ENCODE measurements around the gene HGS.

DNA sequence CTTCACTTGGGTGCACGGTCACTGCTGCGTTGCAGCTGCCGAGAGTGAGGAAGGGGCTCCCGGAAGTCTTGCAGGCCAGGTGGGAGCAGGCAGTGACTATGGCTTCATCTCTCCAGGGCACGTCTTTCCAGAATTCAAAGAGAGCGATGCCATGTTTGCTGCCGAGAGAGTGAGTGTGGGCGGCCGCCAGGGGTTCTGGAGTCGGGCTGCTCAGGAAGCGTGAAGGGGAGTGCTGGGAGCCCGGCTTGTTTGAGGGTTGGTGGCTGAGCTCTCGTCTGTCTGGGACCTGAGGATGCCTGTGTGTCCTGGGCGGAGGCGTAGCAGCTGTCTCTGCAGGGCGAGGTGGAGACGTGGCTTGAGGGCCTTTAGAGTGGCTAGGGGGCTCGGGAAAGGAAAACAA lies 6.3 kb downstream of the HGS start:
- TF ChIP-seq SMC3 (conservative IDR thresholded peaks at IDR 0.05; ENCODE audit: poor library complexity): no peak
- TF ChIP-seq, protein P1, sequence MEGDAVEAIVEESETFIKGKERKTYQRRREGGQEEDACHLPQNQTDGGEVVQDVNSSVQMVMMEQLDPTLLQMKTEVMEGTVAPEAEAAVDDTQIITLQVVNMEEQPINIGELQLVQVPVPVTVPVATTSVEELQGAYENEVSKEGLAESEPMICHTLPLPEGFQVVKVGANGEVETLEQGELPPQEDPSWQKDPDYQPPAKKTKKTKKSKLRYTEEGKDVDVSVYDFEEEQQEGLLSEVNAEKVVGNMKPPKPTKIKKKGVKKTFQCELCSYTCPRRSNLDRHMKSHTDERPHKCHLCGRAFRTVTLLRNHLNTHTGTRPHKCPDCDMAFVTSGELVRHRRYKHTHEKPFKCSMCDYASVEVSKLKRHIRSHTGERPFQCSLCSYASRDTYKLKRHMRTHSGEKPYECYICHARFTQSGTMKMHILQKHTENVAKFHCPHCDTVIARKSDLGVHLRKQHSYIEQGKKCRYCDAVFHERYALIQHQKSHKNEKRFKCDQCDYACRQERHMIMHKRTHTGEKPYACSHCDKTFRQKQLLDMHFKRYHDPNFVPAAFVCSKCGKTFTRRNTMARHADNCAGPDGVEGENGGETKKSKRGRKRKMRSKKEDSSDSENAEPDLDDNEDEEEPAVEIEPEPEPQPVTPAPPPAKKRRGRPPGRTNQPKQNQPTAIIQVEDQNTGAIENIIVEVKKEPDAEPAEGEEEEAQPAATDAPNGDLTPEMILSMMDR (IDR thresholded peaks at IDR 0.05; ENCODE audit: poor library complexity, severe bottlenecking): no peak
- no peak for TF ChIP-seq EP300 (conservative IDR thresholded peaks at IDR 0.05; ENCODE audit: poor library complexity, severe bottlenecking)
- no peak for TF ChIP-seq EZH2 (IDR thresholded peaks at IDR 0.05; ENCODE audit: borderline replicate concordance, insufficient read depth, low read length, poor library complexity, severe bottlenecking)
- no peak for TF ChIP-seq POLR2AphosphoS5 (IDR thresholded peaks at IDR 0.05)
- TF ChIP-seq TAF1 (IDR thresholded peaks at IDR 0.05; ENCODE audit: low read depth): no peak
- no peak for TF ChIP-seq RAD21 (conservative IDR thresholded peaks at IDR 0.05)
- TF ChIP-seq MXI1 (conservative IDR thresholded peaks at IDR 0.05; ENCODE audit: poor library complexity, severe bottlenecking): no peak
- TF ChIP-seq, protein P2, sequence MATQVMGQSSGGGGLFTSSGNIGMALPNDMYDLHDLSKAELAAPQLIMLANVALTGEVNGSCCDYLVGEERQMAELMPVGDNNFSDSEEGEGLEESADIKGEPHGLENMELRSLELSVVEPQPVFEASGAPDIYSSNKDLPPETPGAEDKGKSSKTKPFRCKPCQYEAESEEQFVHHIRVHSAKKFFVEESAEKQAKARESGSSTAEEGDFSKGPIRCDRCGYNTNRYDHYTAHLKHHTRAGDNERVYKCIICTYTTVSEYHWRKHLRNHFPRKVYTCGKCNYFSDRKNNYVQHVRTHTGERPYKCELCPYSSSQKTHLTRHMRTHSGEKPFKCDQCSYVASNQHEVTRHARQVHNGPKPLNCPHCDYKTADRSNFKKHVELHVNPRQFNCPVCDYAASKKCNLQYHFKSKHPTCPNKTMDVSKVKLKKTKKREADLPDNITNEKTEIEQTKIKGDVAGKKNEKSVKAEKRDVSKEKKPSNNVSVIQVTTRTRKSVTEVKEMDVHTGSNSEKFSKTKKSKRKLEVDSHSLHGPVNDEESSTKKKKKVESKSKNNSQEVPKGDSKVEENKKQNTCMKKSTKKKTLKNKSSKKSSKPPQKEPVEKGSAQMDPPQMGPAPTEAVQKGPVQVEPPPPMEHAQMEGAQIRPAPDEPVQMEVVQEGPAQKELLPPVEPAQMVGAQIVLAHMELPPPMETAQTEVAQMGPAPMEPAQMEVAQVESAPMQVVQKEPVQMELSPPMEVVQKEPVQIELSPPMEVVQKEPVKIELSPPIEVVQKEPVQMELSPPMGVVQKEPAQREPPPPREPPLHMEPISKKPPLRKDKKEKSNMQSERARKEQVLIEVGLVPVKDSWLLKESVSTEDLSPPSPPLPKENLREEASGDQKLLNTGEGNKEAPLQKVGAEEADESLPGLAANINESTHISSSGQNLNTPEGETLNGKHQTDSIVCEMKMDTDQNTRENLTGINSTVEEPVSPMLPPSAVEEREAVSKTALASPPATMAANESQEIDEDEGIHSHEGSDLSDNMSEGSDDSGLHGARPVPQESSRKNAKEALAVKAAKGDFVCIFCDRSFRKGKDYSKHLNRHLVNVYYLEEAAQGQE (IDR thresholded peaks at IDR 0.05; ENCODE audit: borderline replicate concordance): no peak
